BLaER1 treated with 17β-estradiol and CSF1 and Interleukin-3, amounts not matched to agents 10 nM and 100 nM (cell line): ENCODE results near the gene ARX.

Source experiments
- H3K27ac ChIP-seq, 11 experiments: shearing (Covaris generic); formaldehyde crosslinking; 2 replicates each; pipeline ENCODE4 v1.8.1; 2022
- H3K27me3 ChIP-seq, 11 experiments: shearing (Covaris generic); formaldehyde crosslinking; 2 replicates each; pipeline ENCODE4 v1.8.1; 2022
- H3K36me3 ChIP-seq, 11 experiments: shearing (Covaris generic); formaldehyde crosslinking; 2 replicates each; pipeline ENCODE4 v1.8.1; 2022
- H3K4me1 ChIP-seq, 10 experiments: shearing (Covaris generic); formaldehyde crosslinking; 2 replicates each; pipeline ENCODE4 v1.8.1; 2022
- H3K4me2 ChIP-seq, 11 experiments: shearing (Covaris generic); formaldehyde crosslinking; 2 replicates each; pipeline ENCODE4 v1.8.1; 2022
- H3K4me3 ChIP-seq, 10 experiments: shearing (Covaris generic); formaldehyde crosslinking; 2 replicates each; pipeline ENCODE4 v1.8.1; 2022
- H3K9ac ChIP-seq, 11 experiments: shearing (Covaris generic); formaldehyde crosslinking; 2 replicates each; pipeline ENCODE4 v1.8.1; 2022
- H3K9me3 ChIP-seq, 11 experiments: shearing (Covaris generic); formaldehyde crosslinking; replicated peaks in 1 of 11; 2 replicates each; pipeline ENCODE4 v1.8.1; 2022
- H4K20me1 ChIP-seq, 11 experiments: shearing (Covaris generic); formaldehyde crosslinking; 2 replicates each; pipeline ENCODE4 v1.8.1; 2022
- Cebpa-rat ChIP-seq, 11 experiments: shearing (Covaris generic); IDR thresholded peaks; 2 replicates each; pipeline ENCODE4 v1.8.1; 2022

Gene ARX

GRCh38 chrX:24999511-24999910 is 16.3 kb downstream of the ARX start:
- H3K4me3 ChIP-seq, result no peak overlapping the region

DNA sequence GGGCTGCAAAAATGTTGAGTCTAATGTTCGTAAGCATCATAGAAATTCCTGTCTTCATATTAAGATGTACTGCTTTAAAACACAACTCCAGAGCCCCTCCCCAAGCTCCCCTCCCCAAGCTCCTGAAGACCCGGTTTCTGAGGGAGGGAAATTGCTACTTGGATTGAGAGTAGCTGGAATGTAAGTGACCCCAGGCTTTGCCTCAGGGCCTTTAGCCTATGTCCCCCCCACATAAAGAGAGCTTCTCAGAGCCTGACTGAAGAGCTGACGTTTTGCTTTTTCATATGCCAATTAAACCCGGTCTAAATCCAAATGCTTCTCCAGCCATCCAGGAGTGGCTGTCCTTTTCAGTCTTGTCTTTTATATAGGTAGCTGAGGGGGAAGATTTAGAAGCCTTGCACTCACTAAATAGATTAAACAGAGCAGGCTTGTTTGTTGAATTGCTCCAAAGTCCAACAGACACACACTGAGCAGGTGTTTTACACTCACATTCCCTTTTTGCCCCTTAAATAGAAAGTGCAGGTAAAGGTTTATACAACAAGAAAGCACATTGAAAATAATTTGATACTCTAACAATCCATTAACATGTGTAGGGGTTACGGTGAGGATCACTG is 19.6 kb downstream of the ARX start:
- no peaks in the 10 kb centered on the region for H3K4me1 ChIP-seq
- no peak overlapping the region for H3K9ac ChIP-seq
- H4K20me1 ChIP-seq, result peaks cover 0 to 58% (median 29%) of the 10 kb centered on the region in 11 experiments; a peak in 13 of 22 replicates
- H3K27me3 ChIP-seq, result peaks cover 99 to 100% (median 100%) of the 10 kb centered on the region in 11 experiments
- no peak for TF ChIP-seq Cebpa-rat (IDR thresholded peaks at IDR 0.05)
- no peak overlapping the region for H3K4me3 ChIP-seq
- H3K27ac ChIP-seq, result no peak overlapping the region
- no peaks in the 10 kb centered on the region for H3K9me3 ChIP-seq
- 0 out of 22 replicates have a peak, but pooled peaks cover 0 to 14% (median 0%) of the 10 kb centered on the region in 11 experiments for H3K36me3 ChIP-seq
- no peak overlapping the region for H3K4me2 ChIP-seq

More at GRCh38 chrX:24999511-24999910, 16.3 kb downstream of the ARX start:
- Histone ChIP-seq H3K27ac (no peak overlapping the region), H3K36me3 (0 out of 22 replicates have a peak, but pooled peaks cover 0 to 14% (median 0%) of the 10 kb centered on the region in 11 experiments), H3K4me1 (peaks cover 0 to 2% (median 0%) of the 10 kb centered on the region in 10 experiments; a peak in 2 of 20 replicates), H3K9ac (no peak overlapping the region), H3K4me2 (no peak overlapping the region), H3K27me3 (peaks cover 99 to 100% (median 100%) of the 10 kb centered on the region in 11 experiments), H3K9me3 (peaks cover 0 to 17% (median 0%) of the 10 kb centered on the region in 11 experiments; a peak in 10 of 22 replicates), H4K20me1 (peaks cover 0 to 76% (median 42%) of the 10 kb centered on the region in 11 experiments; a peak in 18 of 22 replicates)
- no peak for TF ChIP-seq Cebpa-rat (IDR thresholded peaks at IDR 0.05)

GRCh38 chrX:24993879-24994278 is 21.9 kb downstream of the ARX start:
- Histone ChIP-seq H3K36me3 (0 out of 22 replicates have a peak, but pooled peaks cover 0 to 14% (median 0%) of the 10 kb centered on the region in 11 experiments), H4K20me1 (peaks cover 0 to 41% (median 23%) of the 10 kb centered on the region in 11 experiments; a peak in 13 of 22 replicates), H3K4me2 (no peak overlapping the region)

DNA sequence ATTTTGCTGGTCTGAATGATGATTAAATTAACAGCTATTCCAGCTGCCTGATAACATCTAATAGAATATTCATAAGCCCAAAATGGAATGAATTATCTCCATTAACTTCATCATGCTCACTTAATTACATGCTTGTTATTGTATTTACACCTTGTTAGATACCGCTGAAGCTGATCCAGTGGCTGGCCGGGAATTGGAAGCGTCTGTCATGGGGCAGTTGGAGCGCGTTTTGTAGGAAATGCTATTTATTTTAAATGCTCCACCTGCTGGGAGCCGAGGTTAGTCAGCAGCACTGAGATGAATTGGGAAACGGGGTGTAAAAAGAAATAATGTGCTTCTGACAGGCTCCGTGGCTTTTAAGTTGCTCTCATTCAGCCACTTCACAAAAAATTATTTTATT is 25.2 kb downstream of the ARX start:
- Histone ChIP-seq H3K4me2 (no peak overlapping the region), H4K20me1 (peaks cover 0 to 28% (median 15%) of the 10 kb centered on the region in 11 experiments; a peak in 12 of 22 replicates)
- no peak for TF ChIP-seq Cebpa-rat (IDR thresholded peaks at IDR 0.05)

More at GRCh38 chrX:24993879-24994278, 21.9 kb downstream of the ARX start:
- Histone ChIP-seq H3K9ac (no peak overlapping the region), H3K4me3 (no peak overlapping the region), H3K27ac (no peak overlapping the region), H3K27me3 (peaks cover 100% of the 10 kb centered on the region in 11 experiments), H3K9me3 (no peaks in the 10 kb centered on the region), H3K4me1 (no peaks in the 10 kb centered on the region)
- TF ChIP-seq Cebpa-rat (IDR thresholded peaks at IDR 0.05), result no peak

DNA sequence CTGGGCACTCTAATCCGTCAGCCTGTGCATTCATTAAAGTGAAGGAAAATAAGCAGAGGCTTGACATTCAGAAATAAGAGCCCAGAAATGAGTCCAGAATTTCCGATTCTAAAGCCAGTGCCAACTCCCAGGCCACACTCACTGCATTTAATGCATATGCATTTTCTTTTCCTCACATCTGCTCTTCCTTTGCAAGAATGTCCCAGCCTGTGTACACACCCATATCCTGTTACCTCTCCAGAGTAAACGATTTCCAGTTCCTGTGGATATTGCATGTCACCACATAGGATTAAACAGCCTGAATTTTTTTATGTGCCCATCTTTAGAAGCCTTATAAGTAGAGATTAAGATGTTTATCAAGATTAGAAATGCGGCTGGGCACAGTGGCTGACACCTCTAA is 27.5 kb downstream of the ARX start:
- H3K9me3 ChIP-seq, result no peaks in the 10 kb centered on the region
- no peak for TF ChIP-seq Cebpa-rat (IDR thresholded peaks at IDR 0.05)
- H3K36me3 ChIP-seq, result peaks cover 0 to 17% (median 0%) of the 10 kb centered on the region in 11 experiments; a peak in 3 of 22 replicates
- no peak overlapping the region for H3K4me2 ChIP-seq
- H3K4me3 ChIP-seq, result no peak overlapping the region
- peaks cover 0 to 15% (median 3%) of the 10 kb centered on the region in 11 experiments; a peak in 6 of 22 replicates for H4K20me1 ChIP-seq
- H3K27ac ChIP-seq, result no peak overlapping the region
- H3K9ac ChIP-seq, result no peak overlapping the region
- no peaks in the 10 kb centered on the region for H3K4me1 ChIP-seq
- H3K27me3 ChIP-seq, result peaks cover 95 to 100% (median 98%) of the 10 kb centered on the region in 11 experiments

More for the DNA sequence above, 25.2 kb downstream of the ARX start:
- H3K9me3 ChIP-seq, result no peaks in the 10 kb centered on the region
- peaks cover 0 to 17% (median 0%) of the 10 kb centered on the region in 11 experiments; a peak in 3 of 22 replicates for H3K36me3 ChIP-seq
- H3K9ac ChIP-seq, result no peak overlapping the region
- H3K27ac ChIP-seq, result no peak overlapping the region
- H3K4me1 ChIP-seq, result no peaks in the 10 kb centered on the region
- H3K27me3 ChIP-seq, result peaks cover 97 to 100% (median 100%) of the 10 kb centered on the region in 11 experiments
- H3K4me3 ChIP-seq, result no peak overlapping the region

GRCh38 chrX:24987731-24988130 is 28.0 kb downstream of the ARX start:
- Histone ChIP-seq H4K20me1 (peaks cover 0 to 13% (median 0%) of the 10 kb centered on the region in 11 experiments; a peak in 3 of 22 replicates), H3K36me3 (peaks cover 0 to 17% (median 0%) of the 10 kb centered on the region in 11 experiments; a peak in 3 of 22 replicates), H3K9ac (no peak overlapping the region), H3K9me3 (no peaks in the 10 kb centered on the region), H3K4me1 (no peaks in the 10 kb centered on the region), H3K27me3 (peaks cover 94 to 100% (median 98%) of the 10 kb centered on the region in 11 experiments), H3K4me2 (no peak overlapping the region), H3K4me3 (no peak overlapping the region), H3K27ac (no peak overlapping the region)
- no peak for TF ChIP-seq Cebpa-rat (IDR thresholded peaks at IDR 0.05)

GRCh38 chrX:24985120-24985519 is 30.6 kb downstream of the ARX start:
- Histone ChIP-seq H3K9me3 (no peaks in the 10 kb centered on the region), H3K4me2 (no peak overlapping the region), H3K4me1 (no peaks in the 10 kb centered on the region), H3K27me3 (peaks cover 93 to 100% (median 98%) of the 10 kb centered on the region in 11 experiments), H4K20me1 (peaks cover 0 to 12% (median 0%) of the 10 kb centered on the region in 11 experiments; a peak in 2 of 22 replicates), H3K36me3 (peaks cover 0 to 17% (median 0%) of the 10 kb centered on the region in 11 experiments; a peak in 3 of 22 replicates), H3K27ac (no peak overlapping the region), H3K4me3 (no peak overlapping the region), H3K9ac (no peak overlapping the region)
- no peak for TF ChIP-seq Cebpa-rat (IDR thresholded peaks at IDR 0.05)

DNA sequence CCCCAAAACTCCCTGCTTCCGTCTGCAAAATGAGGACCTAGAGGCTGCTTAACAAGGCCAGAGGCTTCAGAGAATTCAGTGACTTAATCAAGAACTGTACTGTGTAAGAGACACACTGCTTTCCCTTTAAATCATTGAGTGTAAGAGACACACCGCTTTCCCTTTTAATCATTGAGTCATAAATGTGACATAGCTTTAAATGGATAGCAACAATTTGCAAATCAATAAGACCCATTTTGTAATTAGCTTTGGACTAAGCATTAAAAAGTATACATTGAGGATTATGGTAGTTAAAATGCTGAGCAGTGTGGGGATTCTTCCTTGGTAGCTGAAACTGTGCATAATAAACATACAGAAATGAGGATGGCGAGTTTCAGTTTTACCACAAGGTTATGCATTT is 31.8 kb downstream of the ARX start:
- Histone ChIP-seq H3K4me2 (no peak overlapping the region), H3K9me3 (no peaks in the 10 kb centered on the region), H4K20me1 (peaks cover 0 to 12% (median 0%) of the 10 kb centered on the region in 11 experiments; a peak in 3 of 22 replicates), H3K4me1 (no peaks in the 10 kb centered on the region), H3K27me3 (peaks cover 93 to 100% (median 98%) of the 10 kb centered on the region in 11 experiments), H3K36me3 (peaks cover 0 to 17% (median 0%) of the 10 kb centered on the region in 11 experiments; a peak in 5 of 22 replicates), H3K4me3 (no peak overlapping the region), H3K27ac (no peak overlapping the region), H3K9ac (no peak overlapping the region)
- TF ChIP-seq Cebpa-rat (IDR thresholded peaks at IDR 0.05), result no peak

DNA sequence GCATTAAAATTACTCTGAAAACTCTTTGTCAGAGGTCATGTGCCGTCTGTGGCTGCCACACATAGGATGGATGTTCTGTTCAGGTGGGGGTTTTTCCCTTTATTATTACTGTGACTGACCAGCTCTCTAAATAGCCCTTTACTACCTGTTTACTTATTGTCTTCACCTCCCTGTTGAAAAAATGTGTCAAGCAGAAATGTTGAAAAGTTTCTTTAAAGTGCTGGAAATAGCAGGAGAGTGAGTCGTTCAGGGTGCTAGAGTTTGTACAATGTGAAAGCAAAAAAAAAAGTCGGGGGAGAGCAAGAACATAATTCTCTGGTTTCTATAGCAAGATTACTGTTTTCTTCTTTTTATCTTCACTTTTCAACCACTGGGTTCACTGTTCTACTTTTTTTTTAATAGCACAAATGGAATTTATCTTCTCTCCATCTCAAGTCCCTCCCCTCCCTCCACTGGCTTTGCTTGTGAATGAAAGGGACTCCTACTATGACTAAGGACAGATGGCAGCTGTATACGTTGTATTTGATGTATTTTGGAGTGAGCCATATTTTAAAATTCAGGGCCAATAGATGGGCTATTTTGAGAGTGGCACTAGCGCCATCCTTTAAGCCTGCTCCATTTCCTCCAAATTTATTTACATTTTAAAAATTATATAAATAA is 33.3 kb downstream of the ARX start:
- no peaks in the 10 kb centered on the region for H3K9me3 ChIP-seq
- H3K36me3 ChIP-seq, result peaks cover 0 to 8% (median 0%) of the 10 kb centered on the region in 11 experiments; a peak in 4 of 22 replicates
- peaks cover 0 to 7% (median 0%) of the 10 kb centered on the region in 11 experiments; a peak in 3 of 22 replicates for H4K20me1 ChIP-seq
- TF ChIP-seq Cebpa-rat (IDR thresholded peaks at IDR 0.05), result no peak
- no peaks in the 10 kb centered on the region for H3K4me1 ChIP-seq
- no peak overlapping the region for H3K4me3 ChIP-seq
- no peak overlapping the region for H3K9ac ChIP-seq
- H3K27ac ChIP-seq, result no peak overlapping the region
- no peak overlapping the region for H3K4me2 ChIP-seq
- H3K27me3 ChIP-seq, result peaks cover 93 to 100% (median 98%) of the 10 kb centered on the region in 11 experiments
